Skeletal muscle cell (primary cell): Measurements from ENCODE around the gene ZNF593OS.

Experiments used
- DNase-seq: peaks from one replicate; pipeline ENCODE4 v3.0.0-alpha.2; 2010; ENCODE audit warnings: low read depth
- H3K4me3 ChIP-seq: 2 replicates; pipeline ENCODE4 v1.5.1; 2011; ENCODE audit warnings: low read depth, mild to moderate bottlenecking, control low read depth, low read length, moderate library complexity

ZNF593OS gene

GRCh38 chr1:26171084-26172072 is at the start of gene ZNF593OS:
Gene ZNF593OS, minus strand, starts transcription at chr1:26171832. Its CDS starts 171 bp downstream, at chr1:26171661.
- DNase-seq = no peak
- H3K4me3 ChIP-seq = peak within 1 kb of the TSS; percentile 88

- H3K4me3 ChIP-seq = no peak overlapping the region
- DNase-seq = no peak
Observed at GRCh38 chr1:26221094-26221493, 49.5 kb upstream of the ZNF593OS start.

- DNase-seq = no peak
- H3K4me3 ChIP-seq = no peak overlapping the region
Observed at GRCh38 chr1:26220199-26220912, 48.7 kb upstream of the ZNF593OS start.

- H3K4me3 ChIP-seq = no peak overlapping the region
- no peak for DNase-seq
Observed at GRCh38 chr1:26218906-26219494, 47.4 kb upstream of the ZNF593OS start.

GRCh38 chr1:26215246-26215645 is 43.6 kb upstream of the ZNF593OS start:
- H3K4me3 ChIP-seq = no peak overlapping the region
- no peak for DNase-seq

GRCh38 chr1:26213335-26213905 is 41.8 kb upstream of the ZNF593OS start:
- no peak for DNase-seq
- H3K4me3 ChIP-seq = no peak overlapping the region

- no peak for DNase-seq
Observed at GRCh38 chr1:26212726-26213125, 41.1 kb upstream of the ZNF593OS start.

GRCh38 chr1:26210147-26210870 is 38.7 kb upstream of the ZNF593OS start:
- H3K4me3 ChIP-seq = no peak overlapping the region
- DNase-seq = no peak

More at GRCh38 chr1:26212726-26213125, 41.1 kb upstream of the ZNF593OS start:
- H3K4me3 ChIP-seq = no peak overlapping the region

GRCh38 chr1:26203642-26204318 is 32.1 kb upstream of the ZNF593OS start:
- DNase-seq = no peak
- H3K4me3 ChIP-seq = no peak overlapping the region

GRCh38 chr1:26200413-26200812 is 28.8 kb upstream of the ZNF593OS start:
- DNase-seq = no peak
- H3K4me3 ChIP-seq = no peak overlapping the region

GRCh38 chr1:26197813-26198212 is 26.2 kb upstream of the ZNF593OS start:
- no peak for DNase-seq

GRCh38 chr1:26197301-26197700 is 25.7 kb upstream of the ZNF593OS start:
- H3K4me3 ChIP-seq = no peak overlapping the region
- DNase-seq = no peak

More at GRCh38 chr1:26197813-26198212, 26.2 kb upstream of the ZNF593OS start:
- H3K4me3 ChIP-seq = no peak overlapping the region

- H3K4me3 ChIP-seq = no peak overlapping the region
Observed at GRCh38 chr1:26195805-26196204, 24.2 kb upstream of the ZNF593OS start.

GRCh38 chr1:26191739-26192138 is 20.1 kb upstream of the ZNF593OS start:
- DNase-seq = no peak
- no peak overlapping the region for H3K4me3 ChIP-seq

More at GRCh38 chr1:26195805-26196204, 24.2 kb upstream of the ZNF593OS start:
- no peak for DNase-seq

GRCh38 chr1:26190373-26190987 is 18.8 kb upstream of the ZNF593OS start, which contains the start of gene CATSPER4:
Gene CATSPER4, plus strand, starts transcription at chr1:26190602. Its CDS starts 26 bp downstream, at chr1:26190628.
- no peak within 1 kb of the TSS for H3K4me3 ChIP-seq
- no peak for DNase-seq

GRCh38 chr1:26189751-26190275 is 18.2 kb upstream of the ZNF593OS start:
- no peak for DNase-seq

GRCh38 chr1:26189331-26189730 is 17.7 kb upstream of the ZNF593OS start:
- H3K4me3 ChIP-seq = no peak overlapping the region
- DNase-seq = no peak

More at GRCh38 chr1:26189751-26190275, 18.2 kb upstream of the ZNF593OS start:
- H3K4me3 ChIP-seq = no peak overlapping the region

- DNase-seq = no peak
- H3K4me3 ChIP-seq = no peak overlapping the region
Observed at GRCh38 chr1:26188477-26188876, 16.8 kb upstream of the ZNF593OS start.
